IgD-negative memory B cell (primary cell): ENCODE measurements around the gene DCC. TPM values are rescaled to one million over a fixed set of nuclear protein-coding genes. Genes with fewer than 3 reads are reported as not detected.
A peak's percentile ranks its signal among the peaks of the same experiment; 100 is the strongest.

Experiments used
- H3K27ac Mint-ChIP-seq, 3 donors: one replicate each; pipeline ENCODE4 v1.8.0; 2020 to 2022; ENCODE audit warnings: mild to moderate bottlenecking in 3 of 3, mixed read lengths in 3 of 3, moderate library complexity in 1 of 3
- H3K27me3 Mint-ChIP-seq: one replicate; pipeline ENCODE4 v1.8.0; 2021; ENCODE audit warnings: mixed read lengths
- H3K36me3 Mint-ChIP-seq: one replicate; pipeline ENCODE4 v1.8.0; 2020; ENCODE audit warnings: mild to moderate bottlenecking, mixed read lengths
- H3K4me1 Mint-ChIP-seq, 3 donors: one replicate each; pipeline ENCODE4 v1.8.0; 2020 to 2022; ENCODE audit warnings: mixed read lengths in 3 of 3, mild to moderate bottlenecking in 1 of 3
- H3K4me3 Mint-ChIP-seq, 4 donors: one replicate each; pipeline ENCODE4 v1.8.0; 2020 to 2022; ENCODE audit warnings: mild to moderate bottlenecking in 4 of 4, mixed read lengths in 4 of 4, moderate library complexity in 3 of 4
- H3K9me3 Mint-ChIP-seq, 3 donors: one replicate each; pipeline ENCODE4 v1.8.0; 2020 to 2021; ENCODE audit warnings: mixed read lengths in 3 of 3, mild to moderate bottlenecking in 1 of 3
- polyA plus RNA-seq: library from polyadenylated mRNA; unstranded; fragments of 300-500 nt; fragmentation: Illumina TruSeq; gene quantifications from one replicate; pipeline ENCODE4 v1.2.3, GENCODE V29; 2021

DCC gene
- polyA plus RNA-seq, 1 donor from 2014 or later: not detected

GRCh38 chr18:53101536-53102105 is 761.6 kb downstream of the DCC start:
- H3K27ac Mint-ChIP-seq: no peak overlapping the region
- H3K4me1 Mint-ChIP-seq: no peaks in the 10 kb centered on the region
- H3K36me3 Mint-ChIP-seq: no peaks in the 10 kb centered on the region
- H3K27me3 Mint-ChIP-seq: no peaks in the 10 kb centered on the region
- H3K4me3 Mint-ChIP-seq: no peak overlapping the region
- peaks cover 0 to 4% (median 3%) of the 10 kb centered on the region in 3 donors for H3K9me3 Mint-ChIP-seq

DNA sequence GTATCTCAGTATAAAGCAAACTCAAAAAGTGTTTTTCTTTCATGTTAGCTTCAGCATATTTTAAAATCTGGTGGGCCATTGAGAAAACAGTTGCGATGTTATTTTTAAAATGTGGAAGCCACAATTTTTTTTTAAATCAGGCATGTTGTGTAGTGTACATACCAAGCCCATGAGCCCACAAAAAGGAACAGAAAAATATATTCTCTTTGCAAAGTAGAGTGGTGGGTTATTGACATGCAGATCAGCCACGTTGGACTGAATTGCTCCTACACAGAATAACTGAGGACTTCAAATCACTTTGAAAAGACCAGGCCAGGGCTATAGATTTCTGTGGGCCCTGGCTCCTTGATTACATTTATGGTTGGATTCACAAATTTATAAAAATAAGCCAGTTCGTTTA is 774.4 kb downstream of the DCC start:
- H3K4me1 Mint-ChIP-seq: no peaks in the 10 kb centered on the region
- no peaks in the 10 kb centered on the region for H3K36me3 Mint-ChIP-seq
- no peak overlapping the region for H3K4me3 Mint-ChIP-seq
- peaks cover 2 to 8% (median 3%) of the 10 kb centered on the region in 3 donors for H3K9me3 Mint-ChIP-seq
- H3K27me3 Mint-ChIP-seq: no peaks in the 10 kb centered on the region
- no peak overlapping the region for H3K27ac Mint-ChIP-seq

DNA sequence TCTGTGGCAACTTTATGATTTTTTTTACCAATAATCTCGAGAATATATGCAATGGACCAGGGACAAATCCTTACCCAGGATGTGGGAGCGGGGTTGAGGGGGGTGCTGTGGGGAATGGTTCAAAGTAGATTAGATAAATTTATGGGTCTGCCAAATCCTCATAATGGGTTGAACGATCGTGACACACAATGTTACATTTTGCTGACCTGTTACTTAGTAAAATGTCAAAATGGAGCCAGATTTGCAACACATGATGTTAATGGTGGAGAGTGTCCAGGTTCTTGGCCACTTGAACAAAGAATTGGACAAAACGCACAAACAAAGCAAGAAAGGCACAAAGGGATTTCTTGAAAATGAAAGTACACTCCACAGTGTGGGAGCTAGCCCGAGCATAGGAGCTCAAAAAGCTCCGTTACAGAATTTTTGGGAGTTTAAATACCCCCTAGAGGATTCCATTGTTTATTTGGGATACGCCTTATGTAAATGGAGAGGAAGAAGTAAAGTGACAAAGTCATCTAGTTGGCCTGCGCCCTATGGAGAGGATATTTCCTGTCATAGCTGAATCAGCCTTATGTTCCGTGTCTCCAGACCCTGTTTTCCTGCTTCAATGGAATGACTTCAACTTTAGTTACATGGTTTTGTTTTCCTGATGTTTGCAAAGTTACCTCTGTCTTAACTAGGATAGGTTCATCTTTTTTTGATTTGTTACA is 776.0 kb downstream of the DCC start:
- H3K27ac Mint-ChIP-seq: no peak overlapping the region
- no peaks in the 10 kb centered on the region for H3K36me3 Mint-ChIP-seq
- no peak overlapping the region for H3K4me3 Mint-ChIP-seq
- H3K4me1 Mint-ChIP-seq: no peaks in the 10 kb centered on the region
- no peaks in the 10 kb centered on the region for H3K27me3 Mint-ChIP-seq
- H3K9me3 Mint-ChIP-seq: peaks cover 2 to 4% (median 3%) of the 10 kb centered on the region in 3 donors

GRCh38 chr18:53117851-53118250 is 777.9 kb downstream of the DCC start:
- Mint-ChIP-seq H3K36me3 (no peaks in the 10 kb centered on the region), H3K9me3 (peaks cover 2 to 4% (median 3%) of the 10 kb centered on the region in 3 donors), H3K4me3 (no peak overlapping the region), H3K27ac (peak overlapping the region in 1 of 3 donors; percentile 35), H3K4me1 (no peaks in the 10 kb centered on the region), H3K27me3 (no peaks in the 10 kb centered on the region)

DNA sequence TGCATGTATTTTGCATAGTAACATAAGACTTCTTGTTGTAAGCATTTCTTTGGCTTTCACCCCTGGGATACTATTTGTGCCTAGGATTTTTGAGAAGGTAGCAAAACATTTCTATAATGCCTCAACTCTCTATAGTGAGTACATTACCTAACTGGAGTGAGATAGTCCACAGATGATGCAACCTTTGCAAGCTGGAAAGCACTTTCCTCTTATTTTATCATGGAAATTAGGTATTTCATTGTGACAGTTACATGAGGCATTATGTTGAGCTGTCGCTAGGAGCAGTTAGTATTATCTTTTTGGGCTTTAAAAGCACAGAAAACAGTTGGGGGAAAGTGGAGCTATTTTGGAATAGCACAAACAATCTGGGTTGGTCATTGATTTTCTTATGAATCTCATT is 786.2 kb downstream of the DCC start:
- Mint-ChIP-seq H3K27ac (no peak overlapping the region), H3K9me3 (peaks cover 0 to 7% (median 0%) of the 10 kb centered on the region in 3 donors), H3K27me3 (no peaks in the 10 kb centered on the region), H3K4me1 (no peaks in the 10 kb centered on the region), H3K4me3 (no peak overlapping the region), H3K36me3 (no peaks in the 10 kb centered on the region)

DNA sequence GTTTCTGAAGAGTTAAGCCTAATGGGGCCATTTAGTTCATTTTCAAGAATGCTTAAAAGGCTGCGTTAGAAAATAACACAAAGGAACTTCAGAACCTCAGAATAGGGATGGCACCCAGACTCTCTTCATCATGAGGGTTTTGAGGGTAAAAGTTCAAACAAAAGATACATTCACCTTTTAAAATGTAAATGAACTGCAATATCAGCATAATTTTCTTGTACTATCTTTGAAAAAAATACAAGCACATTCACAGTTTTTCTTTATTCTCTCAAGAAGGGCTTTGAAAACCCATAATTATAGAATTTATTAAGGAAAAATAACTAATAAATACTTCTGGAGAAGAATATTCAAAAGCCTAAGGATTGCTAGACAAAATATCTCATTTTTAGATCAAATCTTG is 791.0 kb downstream of the DCC start:
- Mint-ChIP-seq H3K27ac (no peak overlapping the region), H3K4me1 (no peaks in the 10 kb centered on the region), H3K4me3 (no peak overlapping the region), H3K27me3 (no peaks in the 10 kb centered on the region), H3K36me3 (no peaks in the 10 kb centered on the region), H3K9me3 (peaks cover 0 to 10% (median 0%) of the 10 kb centered on the region in 3 donors)

DNA sequence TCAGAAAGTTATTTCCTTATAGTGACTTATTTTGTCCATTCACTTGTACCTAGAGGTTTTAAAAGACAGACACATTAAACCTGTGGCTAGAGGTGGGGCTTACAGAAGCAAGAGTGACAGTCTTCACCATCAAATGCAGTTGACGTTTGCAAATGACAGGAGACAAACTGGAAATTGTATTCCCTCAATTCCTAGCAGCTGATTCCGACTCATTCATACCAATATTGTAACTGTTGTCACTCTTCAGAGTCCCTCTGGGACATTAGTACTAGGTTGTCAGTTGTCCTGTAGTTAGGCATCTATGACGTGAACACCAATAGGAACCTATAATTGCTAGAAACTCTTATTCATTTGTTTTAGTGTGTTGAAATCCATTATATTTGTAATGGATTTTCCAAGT is 794.7 kb downstream of the DCC start:
- no peak overlapping the region for H3K4me3 Mint-ChIP-seq
- H3K27ac Mint-ChIP-seq: no peak overlapping the region
- H3K36me3 Mint-ChIP-seq: no peaks in the 10 kb centered on the region
- peaks cover 1 to 12% (median 10%) of the 10 kb centered on the region in 3 donors for H3K9me3 Mint-ChIP-seq
- H3K4me1 Mint-ChIP-seq: no peaks in the 10 kb centered on the region
- no peaks in the 10 kb centered on the region for H3K27me3 Mint-ChIP-seq

- no peaks in the 10 kb centered on the region for H3K36me3 Mint-ChIP-seq
- H3K4me3 Mint-ChIP-seq: no peak overlapping the region
- no peak overlapping the region for H3K27ac Mint-ChIP-seq
- no peaks in the 10 kb centered on the region for H3K27me3 Mint-ChIP-seq
- H3K9me3 Mint-ChIP-seq: peaks cover 1 to 12% (median 7%) of the 10 kb centered on the region in 3 donors
- H3K4me1 Mint-ChIP-seq: no peaks in the 10 kb centered on the region
Measured at GRCh38 chr18:53135654-53136053, 795.7 kb downstream of the DCC start.

DNA sequence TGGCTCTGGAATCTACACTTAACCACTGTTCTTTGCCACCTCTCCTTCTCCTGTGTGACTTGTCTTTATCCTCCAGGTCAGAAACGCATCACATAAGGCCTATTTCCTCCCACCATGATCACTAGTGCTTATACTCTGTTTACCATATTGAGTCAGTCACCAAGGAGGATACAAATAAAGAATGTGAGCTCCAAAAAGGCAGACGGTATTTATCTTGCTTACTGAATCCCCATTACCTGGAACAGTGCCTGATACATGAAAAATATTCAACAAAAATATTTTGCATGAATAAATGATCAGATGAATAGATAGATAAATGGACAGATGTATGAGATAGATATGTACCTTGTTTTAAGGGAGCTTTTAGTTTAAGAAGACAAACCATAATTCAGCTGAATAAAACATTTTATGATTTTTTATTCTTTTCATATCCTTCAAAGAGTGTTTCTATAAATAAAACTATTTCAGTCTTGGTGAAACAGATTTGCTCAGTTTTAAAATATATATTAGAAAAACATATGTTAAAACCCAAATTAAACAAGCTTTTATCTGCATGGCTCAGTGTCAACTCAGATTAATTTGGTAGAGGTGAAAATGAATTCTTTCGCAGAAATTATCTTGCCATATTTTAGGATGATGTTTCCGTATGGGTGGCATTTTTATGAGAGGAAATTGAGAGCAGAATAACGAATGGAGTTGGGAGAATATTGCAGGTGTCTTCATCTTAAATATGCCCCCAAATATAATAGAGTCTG is 799.9 kb downstream of the DCC start:
- Mint-ChIP-seq H3K4me1 (no peaks in the 10 kb centered on the region), H3K9me3 (peaks cover 1 to 22% (median 5%) of the 10 kb centered on the region in 3 donors), H3K27me3 (no peaks in the 10 kb centered on the region), H3K4me3 (no peak overlapping the region), H3K27ac (no peak overlapping the region), H3K36me3 (peaks cover 1% of the 10 kb centered on the region)

DNA sequence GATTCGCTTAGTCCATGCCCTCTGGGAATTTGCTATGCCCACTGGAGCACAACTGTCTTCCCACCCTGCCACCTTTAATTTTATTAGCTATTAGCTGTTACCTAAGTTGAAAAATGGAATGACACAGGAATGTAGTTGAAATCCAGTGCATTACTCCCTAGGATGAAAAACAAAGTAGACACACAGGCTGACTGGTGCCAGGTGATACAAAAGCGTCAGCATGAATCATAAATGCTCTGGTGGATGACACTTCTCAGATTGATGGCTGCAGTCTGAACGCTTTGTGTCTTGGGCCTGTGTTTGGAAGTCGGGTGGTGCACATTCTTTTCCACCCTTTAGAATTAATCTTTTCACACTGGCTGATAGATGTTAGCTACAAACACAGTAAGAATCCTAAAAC is 802.0 kb downstream of the DCC start:
- no peaks in the 10 kb centered on the region for H3K4me1 Mint-ChIP-seq
- H3K36me3 Mint-ChIP-seq: peaks cover 1% of the 10 kb centered on the region
- H3K4me3 Mint-ChIP-seq: no peak overlapping the region
- H3K27me3 Mint-ChIP-seq: no peaks in the 10 kb centered on the region
- H3K27ac Mint-ChIP-seq: no peak overlapping the region
- peaks cover 1 to 17% (median 5%) of the 10 kb centered on the region in 3 donors for H3K9me3 Mint-ChIP-seq

DNA sequence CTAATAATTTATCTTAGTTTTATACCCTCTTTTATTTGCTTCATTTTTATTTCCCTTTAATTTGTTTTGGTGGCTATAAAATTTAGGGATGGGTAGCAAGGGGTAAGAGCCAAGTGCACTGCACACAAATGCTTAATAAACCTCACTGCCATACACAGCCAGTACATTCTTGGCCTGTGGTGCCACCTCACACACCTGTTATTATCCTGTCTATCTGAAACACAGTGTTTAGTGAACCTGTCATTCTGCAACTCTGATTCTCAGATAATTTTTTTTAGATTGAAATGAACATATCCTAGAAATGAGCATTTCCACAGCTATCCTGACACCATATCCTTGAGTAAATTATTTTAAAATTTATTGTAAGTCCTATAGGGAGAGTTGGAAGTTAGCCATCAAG is 807.5 kb downstream of the DCC start:
- H3K9me3 Mint-ChIP-seq: peaks cover 3 to 7% (median 5%) of the 10 kb centered on the region in 3 donors
- H3K27me3 Mint-ChIP-seq: no peaks in the 10 kb centered on the region
- peaks cover 1% of the 10 kb centered on the region for H3K36me3 Mint-ChIP-seq
- H3K27ac Mint-ChIP-seq: no peak overlapping the region
- no peak overlapping the region for H3K4me3 Mint-ChIP-seq
- no peaks in the 10 kb centered on the region for H3K4me1 Mint-ChIP-seq

GRCh38 chr18:53148123-53148522 is 808.1 kb downstream of the DCC start:
- H3K4me1 Mint-ChIP-seq: no peaks in the 10 kb centered on the region
- peaks cover 3 to 7% (median 5%) of the 10 kb centered on the region in 3 donors for H3K9me3 Mint-ChIP-seq
- H3K27me3 Mint-ChIP-seq: no peaks in the 10 kb centered on the region
- H3K27ac Mint-ChIP-seq: no peak overlapping the region
- H3K4me3 Mint-ChIP-seq: no peak overlapping the region
- H3K36me3 Mint-ChIP-seq: peaks cover 1% of the 10 kb centered on the region

- Mint-ChIP-seq H3K36me3 (no peaks in the 10 kb centered on the region), H3K4me3 (no peak overlapping the region), H3K4me1 (no peaks in the 10 kb centered on the region), H3K9me3 (peaks cover 0 to 3% (median 0%) of the 10 kb centered on the region in 3 donors), H3K27me3 (no peaks in the 10 kb centered on the region), H3K27ac (no peak overlapping the region)
Measured at GRCh38 chr18:53152476-53152875, 812.5 kb downstream of the DCC start.

DNA sequence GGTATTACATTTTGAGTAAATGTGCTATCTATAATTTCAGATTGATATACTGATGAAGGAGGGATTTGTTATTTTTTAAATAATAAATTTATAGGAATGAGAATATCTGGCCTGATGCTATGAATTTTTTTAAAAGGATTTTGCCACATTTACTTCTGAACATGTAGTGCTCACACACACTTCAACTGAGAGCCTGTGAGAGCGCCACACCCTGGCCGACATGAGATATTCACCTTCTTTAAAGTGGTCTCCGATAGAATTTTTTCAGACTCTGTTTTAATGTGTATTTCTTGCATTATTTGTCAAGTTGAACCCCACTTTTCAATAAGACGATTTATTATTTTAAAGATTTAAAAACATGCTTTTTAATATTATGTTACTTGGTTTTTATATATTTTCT is 813.3 kb downstream of the DCC start:
- H3K4me3 Mint-ChIP-seq: no peak overlapping the region
- H3K4me1 Mint-ChIP-seq: no peaks in the 10 kb centered on the region
- no peaks in the 10 kb centered on the region for H3K36me3 Mint-ChIP-seq
- H3K27me3 Mint-ChIP-seq: no peaks in the 10 kb centered on the region
- H3K27ac Mint-ChIP-seq: no peak overlapping the region
- peaks cover 0 to 1% (median under 1%) of the 10 kb centered on the region in 3 donors for H3K9me3 Mint-ChIP-seq

- no peak overlapping the region for H3K4me3 Mint-ChIP-seq
- H3K27me3 Mint-ChIP-seq: no peaks in the 10 kb centered on the region
Measured at GRCh38 chr18:53153800-53154199, 813.8 kb downstream of the DCC start.

More at GRCh38 chr18:53153800-53154199, 813.8 kb downstream of the DCC start:
- Mint-ChIP-seq H3K36me3 (no peaks in the 10 kb centered on the region), H3K9me3 (peaks cover 0 to 2% (median 0%) of the 10 kb centered on the region in 3 donors), H3K4me1 (no peaks in the 10 kb centered on the region), H3K27ac (no peak overlapping the region)
